HG03064 (cell line): ENCODE data around the gene MAVS.

ENCODE experiments used
- ATAC-seq: cut with Tn5 transposase; IDR thresholded peaks from one replicate; pipeline ENCODE4 v1.9.1; 2021; ENCODE audit warnings: low read depth; ENCODE audit not compliant: unreplicated experiment

MAVS gene

GRCh38 chr20:3904857-3905256 lies 58.2 kb downstream of the MAVS start:
- ATAC-seq = no peak

- peak; percentile 72 for ATAC-seq
These were observed 60.4 kb downstream of the MAVS start for GRCh38 chr20:3906744-3907721.

GRCh38 chr20:3908667-3909066 lies 62.0 kb downstream of the MAVS start:
- ATAC-seq = no peak

DNA sequence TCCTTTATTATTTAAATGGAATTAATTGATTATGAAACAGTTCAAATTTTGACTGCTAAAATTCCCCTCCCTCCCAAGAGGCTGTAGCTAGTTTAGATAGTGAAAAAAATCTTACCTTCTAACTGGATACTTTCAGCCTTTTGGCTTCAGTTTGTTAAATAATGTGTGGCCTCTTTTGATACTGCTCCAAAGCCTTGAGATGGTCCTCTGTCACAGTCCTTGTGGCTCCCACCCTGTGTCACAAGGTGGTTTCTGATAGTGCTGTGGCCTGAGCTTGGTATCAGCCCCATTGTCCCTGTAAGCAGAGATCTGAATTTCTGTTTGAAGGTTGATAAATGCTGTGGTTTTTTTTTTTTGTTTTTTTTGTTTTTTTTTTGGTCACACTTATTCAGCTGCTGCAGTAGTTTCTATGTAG lies 63.3 kb downstream of the MAVS start:
- no peak for ATAC-seq

DNA sequence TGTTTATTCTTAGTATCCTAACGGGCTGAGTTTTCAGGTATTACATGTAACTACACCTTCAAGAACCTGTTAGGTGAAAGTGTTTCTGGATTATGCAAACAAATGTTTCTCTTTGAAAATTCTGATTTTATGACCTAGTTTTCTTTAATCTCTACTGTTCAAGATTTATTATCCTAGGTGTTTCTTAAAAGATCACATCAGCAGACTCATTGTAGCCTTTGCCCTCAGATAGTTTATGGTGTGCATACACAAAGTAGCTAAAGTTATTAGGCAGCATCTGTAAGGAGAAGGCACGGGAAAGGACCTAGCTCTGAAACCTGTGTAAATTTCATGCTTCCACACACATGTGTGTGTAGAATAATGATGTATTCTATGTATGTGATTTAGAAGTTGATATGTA lies 64.2 kb downstream of the MAVS start:
- no peak for ATAC-seq

DNA sequence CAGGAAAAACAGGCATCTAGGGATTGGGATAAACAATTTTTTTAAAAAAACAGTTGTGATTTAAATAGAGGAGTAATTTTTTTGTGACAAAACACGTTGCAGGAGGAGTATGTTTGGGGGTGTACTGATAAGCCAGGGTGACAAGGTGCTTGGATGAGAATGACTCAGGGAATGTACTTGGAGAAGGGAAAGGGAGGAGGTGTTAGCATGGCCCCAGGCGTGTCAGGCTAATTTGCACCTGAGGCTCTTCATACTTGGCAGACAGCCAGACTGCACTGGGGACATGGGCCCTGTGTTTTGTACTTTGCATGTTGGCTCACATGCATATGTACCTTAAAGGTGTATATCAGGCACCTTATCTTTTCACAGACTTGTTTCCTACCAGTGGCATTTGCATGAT lies 65.3 kb downstream of the MAVS start:
- no peak for ATAC-seq

GRCh38 chr20:3914446-3914845 lies 67.8 kb downstream of the MAVS start:
- ATAC-seq = no peak

GRCh38 chr20:3915691-3916090 lies 69.1 kb downstream of the MAVS start:
- no peak for ATAC-seq

GRCh38 chr20:3916364-3916763 lies 69.7 kb downstream of the MAVS start:
- ATAC-seq = no peak

GRCh38 chr20:3919352-3919751 lies 72.7 kb downstream of the MAVS start:
- no peak for ATAC-seq

DNA sequence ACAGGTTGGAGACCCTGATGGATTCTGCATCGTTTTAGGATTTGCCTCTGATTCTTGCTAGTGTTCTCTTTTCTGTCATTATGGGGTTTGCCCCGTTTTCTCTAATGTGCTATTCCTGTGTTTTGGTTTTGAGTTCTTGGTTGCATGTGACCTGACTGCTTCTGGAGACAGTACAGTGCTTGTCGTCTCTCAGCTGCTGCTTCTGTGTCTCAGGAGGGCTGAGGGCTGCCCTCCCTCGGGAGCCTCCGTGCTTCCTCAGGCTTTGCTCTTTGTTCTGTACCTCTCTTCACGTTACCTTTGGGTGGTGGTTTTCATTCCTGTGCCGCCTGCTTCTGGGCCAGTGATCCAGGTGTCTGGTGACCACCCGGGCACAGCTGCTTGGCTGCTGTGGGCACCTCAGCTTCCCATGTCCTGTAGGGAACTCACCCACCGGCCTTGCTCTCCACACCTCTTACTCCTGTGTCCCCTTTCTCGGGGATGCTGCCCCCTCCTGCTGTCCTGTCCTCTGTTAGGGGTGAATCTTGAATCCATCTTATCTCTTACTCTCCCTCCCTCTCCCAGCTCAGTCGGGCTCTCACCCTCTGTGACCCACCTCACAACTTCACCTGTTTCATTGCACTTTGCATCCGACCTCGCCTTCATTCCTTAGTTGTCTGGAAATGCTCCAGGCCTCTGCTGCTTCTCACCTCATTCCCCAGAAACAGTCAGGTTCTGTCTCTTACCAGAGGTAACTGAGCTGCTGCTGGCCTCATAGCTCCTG lies 75.8 kb downstream of the MAVS start:
- ATAC-seq = no peak

- ATAC-seq = no peak
These were observed 76.3 kb downstream of the MAVS start for GRCh38 chr20:3922983-3923339.

GRCh38 chr20:3923818-3924217 lies 77.2 kb downstream of the MAVS start:
- ATAC-seq = no peak

GRCh38 chr20:3924304-3925112 lies 77.9 kb downstream of the MAVS start:
- no peak for ATAC-seq

GRCh38 chr20:3925113-3925695 lies 78.6 kb downstream of the MAVS start:
- ATAC-seq = no peak
